Left ventricle myocardium superior (tissue), 1 donor: ENCODE data around the gene NCAPD3. TPM values are rescaled to one million over a fixed set of nuclear protein-coding genes. Genes with fewer than 3 reads are reported as not detected.
"Not testable (repeated sequence)": the region's sequence is repeated elsewhere in the genome, so short reads cannot be mapped to it uniquely, and the experiment has no call there.

Source experiments
- ATAC-seq: fragments of 200-7000 bp; cut with Tn5 transposase; one replicate; pipeline ENCODE4 v1.9.1; 2020; ENCODE audit warnings: mild to moderate bottlenecking, moderate library complexity
- DNase-seq: peaks from one replicate; pipeline ENCODE4 v3.0.0-alpha.2; 2020
- intact Hi-C: fragments of 100-400 bp; cut with micrococcal nuclease; formaldehyde crosslinking; loops from one replicate; pipeline ENCODE4 v1.11.0; 2022
- total RNA-seq: library from RNA; stranded (reverse); fragmentation: NEBNext Ultra II Directional; extraction: Animal tissue kit (Norgen Biotek cat#: 25700); gene quantifications from one replicate; pipeline ENCODE4 v1.2.1, GENCODE V29; 2021
- donor health status: DM: no; HTN: yes; CAD: no; lungs with severe emphysema.

Gene NCAPD3
- total RNA-seq, 1 donor from 2014 or later: 9.7 TPM

GRCh38 chr11:134230339-134230738 lies 6.6 kb upstream of the NCAPD3 start:
- DNase-seq: no peak
- ATAC-seq: no peak
- intact Hi-C loops: no loop called here

GRCh38 chr11:134229126-134229790 lies 5.5 kb upstream of the NCAPD3 start:
- DNase-seq: no peak
- ATAC-seq: no peak
- intact Hi-C loops: no loop called here

- no peak for ATAC-seq
- no peak for DNase-seq
- intact Hi-C loops: no loop called here
Observed at GRCh38 chr11:134228625-134229024, 4.9 kb upstream of the NCAPD3 start.

- intact Hi-C loops: no loop called here
- ATAC-seq: no peak
- DNase-seq: no peak
Observed at GRCh38 chr11:134226806-134227325, 3.1 kb upstream of the NCAPD3 start.

GRCh38 chr11:134224710-134225664 lies 1.2 kb upstream of the NCAPD3 start:
- peak; percentile 81 for DNase-seq
- intact Hi-C loops: no loop called here

GRCh38 chr11:134223121-134223520 lies 646 bp downstream of the NCAPD3 start:
- intact Hi-C loops: no loop called here
- DNase-seq (no peak), ATAC-seq (no peak)

More at GRCh38 chr11:134224710-134225664, 1.2 kb upstream of the NCAPD3 start:
- ATAC-seq: peak; percentile 55

GRCh38 chr11:134216816-134217215 lies 7.0 kb downstream of the NCAPD3 start:
- intact Hi-C loops: no loop called here

GRCh38 chr11:134215836-134216235 lies 7.9 kb downstream of the NCAPD3 start:
- DNase-seq (no peak), ATAC-seq (no peak)
- intact Hi-C loops: no loop called here

More at GRCh38 chr11:134216816-134217215, 7.0 kb downstream of the NCAPD3 start:
- DNase-seq: no peak
- ATAC-seq: no peak

- peak; percentile 49 for DNase-seq
- ATAC-seq: no peak
- intact Hi-C loops: no loop called here
Observed at GRCh38 chr11:134207538-134208239, 16.1 kb downstream of the NCAPD3 start.

- DNase-seq: no peak
- intact Hi-C loops: no loop called here
- no peak for ATAC-seq
Observed at GRCh38 chr11:134206185-134206584, 17.6 kb downstream of the NCAPD3 start.

- ATAC-seq (no peak), DNase-seq (no peak)
- intact Hi-C loops: no loop called here
Observed at GRCh38 chr11:134205729-134206128, 18.0 kb downstream of the NCAPD3 start.

- intact Hi-C loops: no loop called here
- DNase-seq: no peak
- ATAC-seq: no peak
Observed at GRCh38 chr11:134202661-134203060, 21.1 kb downstream of the NCAPD3 start.

- intact Hi-C loops: no loop called here
- ATAC-seq (no peak), DNase-seq (no peak)
Observed at GRCh38 chr11:134200688-134201087, 23.1 kb downstream of the NCAPD3 start.

- DNase-seq (no peak), ATAC-seq (no peak)
- intact Hi-C loops: no loop called here
Observed at GRCh38 chr11:134199531-134199930, 24.2 kb downstream of the NCAPD3 start.

- ATAC-seq (no peak), DNase-seq (no peak)
- intact Hi-C loops: no loop called here
Observed at GRCh38 chr11:134196756-134197155, 27.0 kb downstream of the NCAPD3 start.

- intact Hi-C loops, DNase-seq, ATAC-seq: not testable (repeated sequence)
Observed at GRCh38 chr11:134188092-134188491, 35.7 kb downstream of the NCAPD3 start.

GRCh38 chr11:134181707-134182106 lies 42.1 kb downstream of the NCAPD3 start:
- peak; percentile 62 for ATAC-seq
- intact Hi-C loops: no loop called here
- no peak for DNase-seq

GRCh38 chr11:134178032-134178674 lies 45.6 kb downstream of the NCAPD3 start:
- ATAC-seq: peak; percentile 45
- intact Hi-C loops: no loop called here
- no peak for DNase-seq

GRCh38 chr11:134176284-134176683 lies 47.5 kb downstream of the NCAPD3 start:
- intact Hi-C loops: no loop called here
- peak; percentile 87 for ATAC-seq
- no peak for DNase-seq
